Erythroblast (primary cell): Measurements from ENCODE around the gene NTF3.
A peak's percentile ranks its signal among the peaks of the same experiment; 100 is the strongest.

ENCODE experiments used
- DNase-seq, 2 experiments: peaks; one replicate each; lab custom pipeline; 2025; lab: John Stamatoyannopoulos, UW
- GATA1 ChIP-seq: IDR thresholded peaks from 2 replicates; pipeline ENCODE4 v1.6.1; 2011; ENCODE audit warnings: low read depth, mild to moderate bottlenecking, control low read depth, low read length, moderate library complexity
- POLR2A ChIP-seq: IDR thresholded peaks from 2 replicates; pipeline ENCODE4 v1.6.1; 2011; ENCODE audit warnings: mild to moderate bottlenecking, low read length

Gene NTF3

GRCh38 chr12:5511256-5511643 lies 79.3 kb downstream of the NTF3 start:
- TF ChIP-seq GATA1 (no peak), POLR2A (no peak)
- no peak for DNase-seq

GRCh38 chr12:5511644-5512600 lies 80.0 kb downstream of the NTF3 start:
- peak; percentile 22 to 49 for DNase-seq
- TF ChIP-seq POLR2A (no peak), GATA1 (no peak)

GRCh38 chr12:5512601-5512970 lies 80.7 kb downstream of the NTF3 start:
- TF ChIP-seq POLR2A (no peak), GATA1 (no peak)
- no peak for DNase-seq

GRCh38 chr12:5513406-5513805 lies 81.5 kb downstream of the NTF3 start:
- TF ChIP-seq POLR2A, result no peak
- no peak for DNase-seq

- TF ChIP-seq GATA1, result no peak
- no peak for TF ChIP-seq POLR2A
- no peak for DNase-seq
These were observed 82.1 kb downstream of the NTF3 start for GRCh38 chr12:5514016-5514415.

- TF ChIP-seq GATA1 (no peak), POLR2A (no peak)
- no peak for DNase-seq
These were observed 82.6 kb downstream of the NTF3 start for GRCh38 chr12:5514545-5514944.

- no peak for DNase-seq
- TF ChIP-seq GATA1 (no peak), POLR2A (no peak)
These were observed 83.5 kb downstream of the NTF3 start for GRCh38 chr12:5515458-5515857.

GRCh38 chr12:5516371-5517241 lies 84.7 kb downstream of the NTF3 start:
- TF ChIP-seq POLR2A (no peak), GATA1 (no peak)
- no peak for DNase-seq

- DNase-seq, result no peak
These were observed 86.9 kb downstream of the NTF3 start for GRCh38 chr12:5518584-5519365.

GRCh38 chr12:5520037-5520436 lies 88.1 kb downstream of the NTF3 start:
- DNase-seq, result no peak
- TF ChIP-seq POLR2A (no peak), GATA1 (no peak)

More at GRCh38 chr12:5518584-5519365, 86.9 kb downstream of the NTF3 start:
- no peak for TF ChIP-seq POLR2A
- no peak for TF ChIP-seq GATA1

GRCh38 chr12:5520831-5521230 lies 88.9 kb downstream of the NTF3 start:
- TF ChIP-seq GATA1, result no peak
- no peak for TF ChIP-seq POLR2A
- DNase-seq, result no peak

GRCh38 chr12:5521456-5522325 lies 89.8 kb downstream of the NTF3 start:
- TF ChIP-seq GATA1 (no peak), POLR2A (no peak)
- DNase-seq, result no peak
